GM18868 (cell line): Measurements from ENCODE around the gene ZNF227.
"Not testable (repeated sequence)": the region's sequence is repeated elsewhere in the genome, so short reads cannot be mapped to it uniquely, and the experiment has no call there.

Experiments
- ATAC-seq: cut with Tn5 transposase; IDR thresholded peaks from one replicate; pipeline ENCODE4 v1.9.1; 2021; ENCODE audit warnings: mild to moderate bottlenecking, moderate library complexity; ENCODE audit not compliant: unreplicated experiment

ZNF227 gene

GRCh38 chr19:44212250-44212865, at the start of gene ZNF227:
ZNF227 (plus strand) TSS chr19:44212532; CDS start chr19:44217793, 5,261 bp downstream.
- peak; percentile 87 for ATAC-seq

GRCh38 chr19:44163789-44164188, 48.5 kb upstream of the ZNF227 start:
- no peak for ATAC-seq

GRCh38 chr19:44164327-44164672, 48.0 kb upstream of the ZNF227 start:
- ATAC-seq: no peak

GRCh38 chr19:44164673-44165512, 47.4 kb upstream of the ZNF227 start, which contains the start of gene ZNF226:
ZNF226 (plus strand) TSS chr19:44165100; CDS start chr19:44170081, 4,981 bp downstream.
- peak; percentile 82 for ATAC-seq

GRCh38 chr19:44170660-44171059, 41.7 kb upstream of the ZNF227 start:
- ATAC-seq: not testable (repeated sequence)

GRCh38 chr19:44176590-44176989, 35.7 kb upstream of the ZNF227 start:
- no peak for ATAC-seq

- no peak for ATAC-seq
Observed at GRCh38 chr19:44180968-44181367, 31.4 kb upstream of the ZNF227 start.

GRCh38 chr19:44182145-44182544, 30.2 kb upstream of the ZNF227 start:
- no peak for ATAC-seq

- ATAC-seq: no peak
Observed at GRCh38 chr19:44190020-44190419, 22.3 kb upstream of the ZNF227 start.

- no peak for ATAC-seq
Observed at GRCh38 chr19:44192127-44192526, 20.2 kb upstream of the ZNF227 start.

GRCh38 chr19:44196772-44197171, 15.6 kb upstream of the ZNF227 start:
- ATAC-seq: no peak

- no peak for ATAC-seq
Observed at GRCh38 chr19:44202470-44202869, 9.9 kb upstream of the ZNF227 start.

- ATAC-seq: no peak
Observed at GRCh38 chr19:44202974-44203373, 9.4 kb upstream of the ZNF227 start.

GRCh38 chr19:44203877-44204276, 8.5 kb upstream of the ZNF227 start:
- not testable (repeated sequence) for ATAC-seq

- ATAC-seq: no peak
Observed at GRCh38 chr19:44204772-44205171, 7.6 kb upstream of the ZNF227 start.

GRCh38 chr19:44207126-44207803, 5.1 kb upstream of the ZNF227 start:
- peak; percentile 74 for ATAC-seq

- ATAC-seq: no peak
Observed at GRCh38 chr19:44212866-44213346, 574 bp downstream of the ZNF227 start.

GRCh38 chr19:44219926-44220325, 7.6 kb downstream of the ZNF227 start:
- not testable (repeated sequence) for ATAC-seq

- not testable (repeated sequence) for ATAC-seq
Observed at GRCh38 chr19:44220761-44221160, 8.4 kb downstream of the ZNF227 start.

GRCh38 chr19:44221291-44221690, 9.0 kb downstream of the ZNF227 start:
- ATAC-seq: not testable (repeated sequence)

- no peak for ATAC-seq
Observed at GRCh38 chr19:44228318-44228717, 16.0 kb downstream of the ZNF227 start.
